GM12891 (cell line): ENCODE measurements around the gene NUP210L.

ENCODE experiments used
- PAX5 ChIP-seq: IDR thresholded peaks from 2 replicates; pipeline ENCODE4 v1.6.1; 2011; ENCODE audit warnings: low read length, moderate library complexity, mild to moderate bottlenecking; ENCODE audit not compliant: insufficient read depth, severe bottlenecking
- POLR2A ChIP-seq: IDR thresholded peaks from 2 replicates; pipeline ENCODE4 v1.6.1; 2011; ENCODE audit warnings: low read depth, low read length, control low read depth
- POLR2AphosphoS5 ChIP-seq: IDR thresholded peaks from 2 replicates; pipeline ENCODE4 v1.6.1; 2011; ENCODE audit warnings: low read depth, low read length, control low read depth
- POU2F2 ChIP-seq: IDR thresholded peaks from 2 replicates; pipeline ENCODE4 v1.6.1; 2011; ENCODE audit warnings: low read depth, mild to moderate bottlenecking, control low read depth, low read length, moderate library complexity
- SPI1 ChIP-seq: IDR thresholded peaks from 2 replicates; pipeline ENCODE4 v1.6.1; 2011; ENCODE audit warnings: low read depth, low read length, control low read depth
- TAF1 ChIP-seq: IDR thresholded peaks from 2 replicates; pipeline ENCODE4 v1.6.1; 2011; ENCODE audit warnings: low read depth, low read length, control low read depth

DNA sequence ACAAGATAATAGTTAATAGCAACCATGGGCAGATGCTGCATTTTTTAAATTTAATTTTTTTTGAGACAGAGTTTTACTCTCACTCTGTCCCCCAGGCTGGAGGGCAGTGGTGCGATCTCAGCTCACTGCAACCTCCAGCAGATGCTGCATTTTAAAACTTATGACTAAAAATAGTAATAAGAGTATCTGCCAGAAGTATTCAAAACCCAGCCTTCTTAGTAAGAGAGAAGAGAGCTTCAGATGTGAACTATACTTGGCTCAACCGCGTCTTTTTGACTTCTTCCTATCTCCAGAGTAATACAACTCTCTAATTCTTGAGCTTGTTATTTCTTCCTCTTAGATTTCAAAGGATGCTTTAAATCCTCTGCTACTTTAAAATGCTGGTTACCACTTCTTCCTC, 159.7 kb downstream of the NUP210L start:
- TF ChIP-seq POLR2A (no peak), TAF1 (no peak), POLR2AphosphoS5 (no peak), POU2F2 (no peak), PAX5 (no peak), SPI1 (no peak)
